ENCODE measurements around the gene KIF6.
A peak's percentile ranks its signal among the peaks of the same experiment; 100 is the strongest.

Gene KIF6

GRCh38 chr6:39357998-39358686 lies 367.1 kb downstream of the KIF6 start:
- DNase-seq: no peak

DNA sequence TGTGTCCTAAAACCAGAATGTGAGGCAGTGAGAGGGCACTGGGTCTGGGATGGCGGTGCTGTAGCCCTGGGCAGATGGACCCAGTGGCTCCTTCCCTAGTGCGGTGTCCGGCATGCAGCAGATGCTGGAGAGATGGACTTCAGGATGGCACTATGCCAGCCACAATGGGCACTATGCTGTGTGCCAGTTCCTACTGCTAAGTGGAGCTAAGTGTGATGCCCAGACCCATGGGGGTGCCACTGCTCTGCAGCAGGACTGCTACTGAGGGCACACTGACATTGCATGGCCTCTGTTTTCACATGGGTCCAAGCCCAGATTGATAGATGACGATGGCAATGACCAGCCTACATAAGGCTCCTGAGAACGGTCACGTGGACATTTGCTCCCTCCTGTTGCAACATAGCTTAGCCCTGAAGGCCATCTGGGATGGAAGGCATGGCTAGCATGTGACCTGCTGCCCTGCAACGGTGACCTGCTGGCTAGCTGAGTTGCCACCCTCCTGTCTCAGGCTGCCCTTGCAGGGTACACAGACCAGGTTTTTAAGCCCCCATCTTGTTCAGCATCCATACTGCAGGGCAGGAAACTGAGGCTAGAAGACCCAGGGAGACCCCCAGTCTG lies 371.4 kb downstream of the KIF6 start:
- DNase-seq: no peak

- DNase-seq: no peak
Observed at GRCh38 chr6:39350723-39351505, 374.3 kb downstream of the KIF6 start.

DNA sequence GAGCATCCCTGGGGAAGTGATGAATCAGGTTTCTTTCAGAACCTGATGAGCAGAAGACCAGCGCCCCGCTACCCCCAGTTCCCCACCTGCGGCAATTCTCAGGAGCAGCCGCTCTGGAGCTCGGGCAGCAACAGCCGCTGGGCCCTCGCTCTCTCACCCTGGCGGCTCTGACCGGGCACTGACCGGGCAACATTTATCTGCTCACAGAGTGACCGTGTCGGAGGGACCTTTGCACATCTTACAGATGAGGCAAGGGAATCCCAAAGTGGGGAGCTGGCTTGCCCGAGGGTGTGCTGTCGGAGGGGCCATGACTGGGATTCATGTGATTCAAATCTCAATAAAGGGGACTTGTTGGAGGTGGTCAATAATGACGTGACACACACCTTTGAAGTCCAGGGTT lies 376.5 kb downstream of the KIF6 start:
- no peak for DNase-seq

GRCh38 chr6:39347906-39348585 lies 377.2 kb downstream of the KIF6 start:
- DNase-seq: peak in 45 of 56 donors; percentile 7 to 82 (median 35)

- DNase-seq: no peak
Observed at GRCh38 chr6:39347206-39347605, 378.0 kb downstream of the KIF6 start.

- DNase-seq: no peak
Observed at GRCh38 chr6:39344821-39345280, 380.4 kb downstream of the KIF6 start.

DNA sequence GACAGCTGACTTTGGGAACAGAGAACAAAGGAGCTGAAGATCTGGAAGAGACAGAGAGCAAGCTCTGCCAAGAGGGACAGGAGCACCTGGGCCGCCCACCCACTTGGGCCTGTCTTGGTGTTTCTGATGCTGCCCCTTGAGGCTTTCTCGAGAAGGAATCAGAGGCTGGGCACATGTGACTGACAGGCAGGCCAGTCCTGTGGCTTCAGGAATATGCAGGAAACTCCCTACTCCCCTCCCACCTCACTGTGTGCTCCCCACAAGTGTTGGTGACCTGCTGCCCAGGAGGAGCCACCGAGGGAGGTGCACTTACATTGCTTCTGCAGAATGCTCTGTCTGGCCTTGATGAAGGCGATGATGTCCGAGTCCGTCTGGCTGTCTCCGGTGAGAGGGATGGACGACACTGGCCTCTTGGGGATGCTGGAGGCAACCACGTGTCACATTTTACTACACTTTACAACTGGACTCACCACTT lies 381.8 kb downstream of the KIF6 start:
- no peak for DNase-seq

DNA sequence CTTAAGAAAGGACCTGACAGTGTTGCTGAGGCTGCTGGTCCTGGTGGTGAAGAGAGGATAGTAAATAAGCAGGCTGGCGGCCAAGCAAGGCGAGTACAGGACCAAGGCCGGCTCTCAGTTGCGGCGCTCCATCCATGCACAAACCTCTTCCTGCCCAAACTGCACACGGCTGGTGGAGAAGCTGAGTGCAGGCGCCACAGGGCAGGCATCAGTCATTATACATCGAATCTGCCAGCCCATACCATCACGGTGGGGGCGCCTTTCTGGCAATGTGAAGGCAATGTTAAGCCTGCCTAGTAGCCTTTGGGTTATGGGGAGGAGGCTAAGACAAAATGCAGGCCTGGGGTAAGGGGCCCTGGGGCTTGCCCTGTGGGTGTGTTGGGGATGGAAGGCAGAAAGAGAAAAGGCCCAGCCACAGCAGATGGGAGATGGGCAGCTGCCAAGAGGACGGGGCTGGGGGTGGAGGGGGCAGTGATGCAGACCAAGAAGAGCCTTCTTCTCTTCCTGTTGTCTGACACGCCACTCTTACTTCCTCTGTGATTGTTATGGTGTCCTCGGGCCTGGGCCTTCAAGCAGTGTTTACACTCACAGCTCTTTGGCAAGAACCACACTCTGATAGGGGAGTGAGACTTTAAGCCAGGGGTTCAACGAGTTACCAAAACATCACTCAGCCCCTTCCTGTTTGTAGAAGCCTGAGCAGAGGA lies 382.4 kb downstream of the KIF6 start:
- DNase-seq: peak in 1 of 56 donors; percentile 6

GRCh38 chr6:39341937-39342336 lies 383.3 kb downstream of the KIF6 start:
- no peak for DNase-seq

DNA sequence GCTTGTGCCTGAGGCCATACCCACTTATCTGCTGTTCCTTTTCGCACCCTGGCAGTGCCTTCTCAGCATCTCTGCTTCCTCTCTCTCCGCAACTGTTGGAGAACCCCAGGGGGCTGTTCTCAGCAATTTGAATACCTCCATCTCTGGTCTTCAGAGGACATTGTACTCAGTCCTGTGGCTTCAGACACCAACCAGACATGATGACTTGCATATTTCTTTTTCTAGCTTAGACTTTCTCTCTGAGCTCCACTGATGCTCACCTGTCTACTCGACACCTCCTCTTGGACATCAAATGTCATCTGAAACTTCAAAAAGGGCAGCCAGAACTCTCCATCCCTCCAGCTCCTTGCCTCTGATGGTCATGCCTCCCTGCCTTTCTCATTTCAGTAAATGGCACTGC lies 383.9 kb downstream of the KIF6 start:
- no peak for DNase-seq

DNA sequence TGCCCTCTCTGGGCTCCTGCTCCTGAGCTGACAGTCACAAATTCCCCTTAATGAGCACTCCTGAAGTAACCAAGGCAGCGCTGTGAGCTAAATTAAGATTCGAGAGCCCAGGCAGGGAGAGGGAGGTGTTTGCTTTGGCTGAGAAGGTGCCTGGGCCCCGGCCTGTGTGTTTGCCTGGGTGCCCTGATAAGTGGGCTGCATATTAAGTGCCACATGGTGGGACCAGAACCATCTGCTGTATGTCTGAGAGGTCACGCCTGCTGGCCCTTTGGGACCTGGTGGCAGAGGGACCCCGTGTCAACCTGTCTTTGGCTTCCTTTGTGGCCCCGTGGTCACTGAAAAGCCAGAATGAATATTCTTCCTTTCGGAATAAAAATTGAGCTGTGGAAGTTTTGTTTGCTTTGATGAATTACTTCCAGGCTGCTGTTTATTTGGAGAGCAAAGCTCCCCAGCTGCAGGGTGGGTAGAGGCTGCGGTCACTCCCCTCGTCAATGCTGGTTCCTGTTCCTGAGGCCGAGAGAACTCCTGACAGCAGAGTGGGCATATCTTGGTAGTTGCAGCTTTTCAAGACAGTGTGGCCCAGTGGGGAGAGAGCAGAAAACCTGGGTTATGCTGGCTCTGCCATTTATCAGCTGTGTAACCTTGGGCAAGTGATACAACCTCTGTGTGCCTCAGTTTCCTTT lies 385.2 kb downstream of the KIF6 start:
- peak in 5 of 56 donors; percentile 4 to 43 (median 21) for DNase-seq

DNA sequence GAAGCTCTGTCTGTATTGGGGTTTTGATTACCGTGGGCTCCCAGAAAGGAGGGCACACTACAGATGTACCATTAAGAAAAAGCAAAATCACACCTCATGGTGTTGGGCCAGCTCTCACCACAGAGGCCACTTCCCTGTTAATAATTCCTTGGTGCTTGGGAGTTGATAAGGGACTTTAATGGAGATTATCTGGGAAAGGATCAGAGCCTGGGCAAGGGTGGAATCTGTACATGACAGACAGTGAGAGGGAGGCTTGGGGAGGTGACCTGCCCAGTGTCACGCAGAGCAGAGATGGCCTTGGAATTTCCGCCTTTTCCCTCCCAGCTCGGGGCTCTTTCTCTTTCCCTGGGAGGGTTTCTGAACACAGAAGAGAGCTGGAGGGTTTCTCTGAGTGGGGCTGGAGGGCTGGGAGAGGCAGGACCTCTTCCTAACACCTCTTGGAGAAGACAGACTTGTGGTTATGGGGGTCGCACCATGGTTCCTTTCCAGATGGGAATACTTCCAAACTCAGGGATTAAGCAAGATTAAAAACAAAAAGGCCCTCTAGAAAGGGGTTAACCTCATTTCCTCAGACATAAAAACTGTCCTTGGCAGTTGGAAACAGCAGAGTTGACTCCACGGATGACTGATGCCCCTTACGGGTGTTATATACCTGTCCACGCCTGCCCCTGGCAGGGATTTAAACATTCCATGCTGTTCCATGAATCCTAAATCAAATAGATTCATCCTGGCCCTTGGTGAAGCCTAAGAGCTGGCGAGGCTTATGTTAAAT lies 385.9 kb downstream of the KIF6 start:
- DNase-seq: no peak

DNA sequence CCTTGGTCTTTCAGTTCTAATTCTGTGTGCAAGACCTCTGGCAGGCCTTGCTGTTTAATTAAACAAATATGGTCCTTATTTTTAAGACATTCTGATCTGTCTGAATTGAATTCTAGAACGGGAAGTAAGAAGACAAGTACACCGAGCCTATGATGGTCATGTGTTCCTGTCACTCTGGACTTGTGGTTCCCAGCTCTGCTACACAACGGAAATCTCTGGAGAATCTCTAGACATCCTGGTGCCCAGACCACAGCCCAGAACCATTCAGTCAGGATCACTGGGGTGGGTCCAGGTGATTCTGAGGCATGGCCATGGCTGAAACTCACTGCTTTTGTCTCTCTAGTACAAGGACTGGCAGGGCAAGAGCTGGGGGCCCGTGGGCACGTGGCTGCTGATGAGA lies 386.8 kb downstream of the KIF6 start:
- peak in 1 of 56 donors; percentile 6 for DNase-seq

DNA sequence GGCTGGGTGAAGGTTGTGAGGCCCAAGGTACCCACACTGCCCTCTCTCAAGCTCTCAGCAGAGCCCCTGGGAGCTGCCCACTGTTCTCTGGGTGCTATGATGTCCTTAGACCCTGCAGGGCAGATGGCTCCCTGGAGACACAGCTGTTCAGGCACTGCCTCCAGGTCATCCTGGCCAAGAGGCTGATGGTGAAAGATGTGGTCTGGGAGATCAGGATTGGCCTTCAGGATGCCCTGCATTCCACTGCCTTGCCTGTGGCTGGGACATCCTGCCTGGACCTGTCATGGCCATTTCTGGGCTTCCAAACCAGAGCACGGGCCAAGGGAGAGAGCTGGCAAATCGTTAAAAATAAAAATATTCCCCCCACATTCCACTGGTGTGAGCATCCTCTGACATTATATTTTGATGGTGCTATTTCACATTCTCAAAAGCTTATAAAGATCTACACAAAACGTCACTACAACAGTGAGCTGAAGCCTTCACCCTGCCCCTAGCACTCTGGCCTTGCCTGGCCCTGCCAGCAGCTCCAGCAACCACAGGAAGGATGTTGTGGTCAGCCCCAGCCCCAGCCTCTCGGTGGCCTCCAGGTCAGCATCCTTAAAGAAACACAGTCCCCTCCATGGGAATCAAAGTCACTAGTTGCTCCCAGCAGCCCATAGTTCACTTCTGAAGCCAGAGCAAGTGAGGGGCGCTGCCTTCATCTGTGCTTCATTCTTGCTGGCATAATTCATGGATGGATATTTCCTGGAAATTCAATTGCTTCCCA lies 389.2 kb downstream of the KIF6 start:
- peak in 6 of 56 donors; percentile 4 to 20 (median 16) for DNase-seq

DNA sequence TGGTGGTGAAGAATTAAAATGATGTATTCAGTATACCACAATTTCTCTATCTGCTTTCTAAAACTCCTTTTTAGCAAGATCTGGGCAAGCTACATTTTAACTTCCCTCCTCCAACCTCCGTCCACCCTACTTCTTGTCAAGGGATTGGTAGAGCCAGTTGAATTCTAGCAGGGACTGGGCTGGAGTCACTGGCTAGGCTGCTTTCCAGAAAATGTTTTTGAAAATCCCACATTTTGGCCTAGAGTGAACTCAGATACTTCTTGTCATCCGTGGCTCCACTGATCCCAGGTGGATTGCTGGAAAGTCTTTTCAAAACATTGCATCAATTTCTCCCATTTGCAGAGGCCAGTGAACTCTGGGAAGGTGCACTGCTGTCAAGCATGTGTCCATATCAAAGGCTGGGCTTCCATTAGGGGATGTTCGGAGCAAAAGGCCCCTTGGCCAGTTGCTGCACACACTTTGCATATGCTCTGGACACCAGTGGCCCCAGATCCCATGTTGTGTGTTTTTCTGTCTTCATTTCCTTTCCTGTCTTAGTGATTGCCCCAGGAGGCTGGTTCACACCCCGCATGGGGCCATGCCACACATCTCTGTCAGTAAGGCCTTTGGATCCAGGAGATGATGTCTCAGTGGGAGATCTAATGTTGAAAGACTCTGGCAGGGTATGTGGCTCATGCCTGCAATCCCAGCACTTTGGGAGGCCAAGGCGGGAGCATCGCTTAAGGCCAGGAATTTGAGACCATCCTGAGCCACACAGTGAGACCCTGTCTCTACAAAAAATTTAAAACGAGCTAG lies 391.4 kb downstream of the KIF6 start:
- no peak for DNase-seq

DNA sequence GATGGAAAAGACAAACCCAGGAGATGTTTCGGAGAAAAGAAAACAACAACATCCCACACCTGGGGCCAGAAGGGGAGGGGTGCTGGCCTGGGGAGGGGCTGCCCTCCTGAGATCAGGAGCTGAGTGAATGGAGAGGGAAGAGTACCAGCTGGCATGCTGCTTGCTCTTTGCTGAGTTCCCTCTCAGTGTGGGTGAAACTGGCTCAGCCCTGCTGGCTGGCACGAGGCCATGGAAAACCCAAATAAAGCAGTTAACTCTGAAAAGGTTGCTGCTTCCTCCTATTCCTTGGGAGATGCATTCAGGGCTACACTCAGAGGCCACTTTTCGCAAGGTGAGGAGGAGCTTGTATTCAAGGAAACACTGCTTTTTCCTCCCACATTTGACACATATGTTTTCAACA lies 394.7 kb downstream of the KIF6 start:
- peak in 40 of 56 donors; percentile 3 to 71 (median 34) for DNase-seq

DNA sequence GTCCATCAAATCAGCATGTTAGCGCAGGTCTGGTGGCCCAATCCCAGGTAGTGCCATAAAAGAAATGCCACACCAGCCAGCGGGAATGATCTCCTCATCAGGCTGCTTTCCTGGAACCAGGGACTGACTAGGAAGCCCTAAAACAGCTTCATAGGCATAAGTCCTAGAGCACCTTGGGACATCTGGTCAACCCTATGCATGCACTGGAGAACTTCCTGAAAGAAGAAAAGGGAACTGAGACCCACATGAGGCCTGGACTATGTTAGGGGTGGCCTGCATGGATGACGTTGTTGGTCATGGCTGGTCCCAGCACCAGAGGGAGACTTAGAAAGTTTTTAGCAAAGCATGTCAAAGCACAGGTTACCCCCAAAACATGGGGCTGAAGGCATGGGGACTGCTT lies 395.2 kb downstream of the KIF6 start:
- peak in 2 of 56 donors; percentile 12 to 14 for DNase-seq

Measured in amygdala (tissue), 56 donors.